ENCODE data around the gene RAC2. TPM values are rescaled to one million over a fixed set of nuclear protein-coding genes. Genes with fewer than 3 reads are reported as not detected.

RAC2 gene
- total RNA-seq, 1 donor from 2014 or later = 3.0 TPM

DNA sequence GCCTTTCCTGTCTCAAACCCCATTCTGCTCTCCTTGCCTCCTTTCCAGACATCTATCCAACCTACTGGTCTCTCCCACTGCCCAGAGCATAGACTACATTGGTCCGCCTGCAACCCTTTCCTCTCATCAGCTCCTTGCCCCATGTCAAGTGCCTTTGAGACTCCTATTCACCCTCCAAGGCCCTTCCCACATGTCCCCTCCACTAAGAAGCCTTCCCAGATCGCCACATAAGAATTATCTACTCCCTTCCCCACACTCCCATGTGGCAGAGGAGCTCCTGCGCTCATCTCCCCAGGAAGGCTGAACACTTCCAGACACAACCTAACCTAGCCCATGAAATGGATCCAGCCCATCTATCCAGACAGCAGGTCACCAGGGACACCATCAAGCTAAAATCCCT, 66.3 kb downstream of the RAC2 start:
- no peak for DNase-seq (ENCODE audit: low read depth in 2 of 2)

DNA sequence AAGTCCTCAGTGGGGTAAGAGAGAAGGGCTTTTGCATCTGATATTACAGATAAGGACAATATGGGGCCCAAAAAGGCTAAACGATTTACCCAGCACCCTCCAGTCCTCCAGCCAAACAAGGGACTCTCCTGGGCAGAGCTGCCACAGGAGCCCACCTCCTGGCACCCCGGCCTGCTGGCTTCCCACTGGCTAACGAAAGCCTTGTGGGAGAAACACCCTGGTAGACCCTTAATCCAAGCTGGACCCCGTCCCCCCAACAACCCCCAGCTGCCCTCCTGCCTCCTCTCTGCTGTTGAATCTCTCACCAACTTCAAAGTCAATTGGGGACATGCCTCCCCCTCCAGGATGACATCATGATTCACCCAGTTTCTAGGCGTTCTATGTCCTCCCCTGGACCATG, 66.8 kb downstream of the RAC2 start:
- no peak for DNase-seq (ENCODE audit: low read depth in 2 of 2)

DNA sequence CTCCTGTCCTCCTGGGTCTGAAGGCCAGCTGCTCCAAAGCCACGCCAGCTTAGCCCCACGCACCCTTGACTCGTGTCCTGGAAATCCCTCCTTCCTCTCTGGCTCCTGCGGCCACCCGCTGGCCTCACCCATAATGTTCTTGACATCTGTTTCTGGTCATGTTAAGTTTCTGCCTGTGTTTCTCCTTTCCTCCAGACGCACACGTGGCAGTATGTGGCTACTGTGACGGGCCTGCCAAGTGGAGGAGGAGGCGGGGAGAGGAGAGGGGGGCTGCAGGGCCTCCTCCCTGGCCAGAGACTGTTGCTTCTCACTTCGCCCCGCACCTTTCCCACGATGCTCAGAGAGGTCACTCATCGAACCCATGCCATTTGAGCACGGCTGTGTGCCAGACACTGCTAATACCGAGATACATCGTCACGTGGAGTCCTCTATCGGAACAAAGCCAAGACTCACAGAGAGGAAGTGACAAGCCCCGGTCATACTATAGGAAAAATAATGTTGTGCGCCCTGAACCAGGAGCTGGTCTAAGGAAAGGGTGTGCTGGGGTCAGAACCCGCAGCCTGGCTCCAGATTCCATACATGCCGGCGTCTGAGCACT, 67.5 kb downstream of the RAC2 start:
- DNase-seq (ENCODE audit: low read depth in 2 of 2) = peak; percentile 82 to 95

DNA sequence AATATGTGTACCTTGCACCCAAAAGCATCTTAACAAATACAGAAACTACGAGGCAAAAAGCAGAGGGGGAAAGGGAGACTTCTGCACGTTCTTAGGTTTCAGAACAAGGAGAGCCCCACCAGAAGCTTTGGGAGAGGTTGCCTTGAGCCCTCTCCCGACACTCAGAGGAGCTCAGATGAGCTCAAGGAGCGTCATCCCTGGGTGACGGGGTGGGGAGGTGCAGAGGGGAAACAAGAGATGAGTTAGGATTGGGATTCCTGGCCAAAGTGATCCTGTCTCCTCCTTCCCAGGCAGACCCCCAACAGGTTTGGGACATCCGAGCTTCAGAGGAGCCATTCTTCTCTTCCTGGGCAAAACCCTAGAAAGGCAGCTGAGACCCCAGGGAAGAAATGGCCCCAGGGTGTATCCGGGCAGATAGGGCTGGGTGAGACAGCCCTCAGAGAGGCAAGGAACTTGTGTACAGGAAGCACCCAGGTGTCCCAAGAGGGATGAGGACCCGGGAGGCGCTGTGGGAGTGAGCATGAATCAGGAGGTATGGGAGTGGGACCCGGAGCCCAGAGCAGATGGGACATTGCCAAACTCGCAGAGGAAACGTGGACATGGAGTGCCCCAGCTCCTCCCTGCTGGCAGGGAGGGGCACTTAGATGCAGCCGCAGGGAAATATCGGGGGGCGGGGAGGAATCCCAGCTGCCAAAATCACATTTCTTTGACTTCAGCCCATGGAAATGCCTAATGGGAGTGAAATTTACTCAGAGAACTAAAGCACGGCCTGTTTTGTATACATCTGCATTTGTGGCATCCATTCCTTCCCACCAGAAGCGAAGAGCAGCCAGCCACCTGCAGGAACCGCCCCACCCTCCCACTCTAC, 68.4 kb downstream of the RAC2 start:
- peak in 1 of 2 donors; percentile 31 for DNase-seq (ENCODE audit: low read depth in 2 of 2)

Other genes starting within 250 kb of the RAC2 start
- gene TST, start 224.8 kb downstream of the RAC2 start, total RNA-seq = 54.9 and 63.1 TPM in 2 replicates
- gene MPST, start 224.5 kb downstream of the RAC2 start, total RNA-seq = 96.1 and 146 TPM in 2 replicates
- gene KCTD17, start 192.5 kb downstream of the RAC2 start, total RNA-seq = 42.1 and 81.7 TPM in 2 replicates
- gene TMPRSS6, start 134.6 kb downstream of the RAC2 start, total RNA-seq = not detected in 2 replicates
- gene IL2RB, start 94.4 kb downstream of the RAC2 start, total RNA-seq = not detected in 2 replicates
- gene C1QTNF6, start 56.0 kb downstream of the RAC2 start, total RNA-seq = 0.99 and 4.6 TPM in 2 replicates
- gene SSTR3, start 31.8 kb downstream of the RAC2 start, total RNA-seq = not detected in 2 replicates
- under 0.01 TPM in 1 of 2 replicates, not detected in the other for gene CYTH4, start 38.2 kb upstream of the RAC2 start, total RNA-seq
- under 0.01 TPM in 1 of 2 replicates, not detected in the other for gene ELFN2, start 183.2 kb upstream of the RAC2 start, total RNA-seq
- gene MFNG, start 242.1 kb upstream of the RAC2 start, total RNA-seq = 89.8 and 137 TPM in 2 replicates

Measured in lung microvascular endothelial cell (primary cell).